LoVo (cell line): ENCODE results near the gene DENND4A.
"Not testable (repeated sequence)": the region's sequence is repeated elsewhere in the genome, so short reads cannot be mapped to it uniquely, and the experiment has no call there.

ENCODE experiments used
- DNase-seq: peaks from one replicate; pipeline ENCODE4 v3.0.0-alpha.2; 2016; ENCODE audit warnings: low spot score

DENND4A gene

GRCh38 chr15:65632780-65633375 lies 159.2 kb downstream of the DENND4A start:
- no peak for DNase-seq

GRCh38 chr15:65631503-65631902 lies 160.6 kb downstream of the DENND4A start:
- no peak for DNase-seq

GRCh38 chr15:65630760-65631159 lies 161.3 kb downstream of the DENND4A start:
- DNase-seq: no peak

- no peak for DNase-seq
Observed at GRCh38 chr15:65629548-65629947, 162.5 kb downstream of the DENND4A start.

- DNase-seq: no peak
Observed at GRCh38 chr15:65626856-65627255, 165.2 kb downstream of the DENND4A start.

- DNase-seq: no peak
Observed at GRCh38 chr15:65623103-65623502, 169.0 kb downstream of the DENND4A start.

- no peak for DNase-seq
Observed at GRCh38 chr15:65621638-65622037, 170.5 kb downstream of the DENND4A start, which contains the start of gene SLC24A1. SLC24A1 (plus strand) TSS chr15:65621938; CDS start chr15:65624081, 2,143 bp downstream.

- no peak for DNase-seq
Observed at GRCh38 chr15:65620833-65621232, 171.3 kb downstream of the DENND4A start.

- no peak for DNase-seq
Observed at GRCh38 chr15:65619626-65620290, 172.3 kb downstream of the DENND4A start.

GRCh38 chr15:65618560-65619109 lies 173.5 kb downstream of the DENND4A start:
- DNase-seq: no peak

- not testable (repeated sequence) for DNase-seq
Observed at GRCh38 chr15:65615887-65616286, 176.2 kb downstream of the DENND4A start.

GRCh38 chr15:65612949-65613744 lies 178.9 kb downstream of the DENND4A start:
- no peak for DNase-seq

- no peak for DNase-seq
Observed at GRCh38 chr15:65612616-65612946, 179.5 kb downstream of the DENND4A start.

GRCh38 chr15:65611888-65612615 lies 180.0 kb downstream of the DENND4A start:
- peak; percentile 20 for DNase-seq

- peak; percentile 100 for DNase-seq
Observed at GRCh38 chr15:65610871-65611718, 181.0 kb downstream of the DENND4A start, which contains the start of gene INTS14. INTS14 (minus strand) TSS chr15:65611131; CDS start chr15:65607380, 3,751 bp downstream.
